Lower leg skin (tissue), 4 donors: ENCODE measurements around the gene DUSP6. TPM values are rescaled to one million over a fixed set of nuclear protein-coding genes. Genes with fewer than 3 reads are reported as not detected.

Source experiments
- DNase-seq, 2 donors: peaks; one replicate each; pipeline ENCODE4 v3.0.0-alpha.2; 2019; ENCODE audit warnings: low spot score in 2 of 2
- H3K4me3 ChIP-seq: fragments of 200-600 bp; sonication (generic); 2 replicates; pipeline ENCODE4 v1.5.1; 2017; ENCODE audit warnings: mild to moderate bottlenecking, low read depth; ENCODE audit not compliant: poor library complexity, severe bottlenecking
- CTCF ChIP-seq, 3 donors: fragments of 450-650 bp; IDR thresholded peaks; one replicate each; pipeline ENCODE4 v1.5.1; 2016; ENCODE audit warnings: antibody characterized with exemption in 3 of 3, mild to moderate bottlenecking in 3 of 3, moderate library complexity in 2 of 3
- POLR2A ChIP-seq, 2 donors: fragments of 450-650 bp; IDR thresholded peaks; one replicate each; pipeline ENCODE4 v1.6.1; 2016 to 2017; ENCODE audit warnings: antibody characterized with exemption in 2 of 2, mild to moderate bottlenecking in 1 of 2, moderate library complexity in 1 of 2
- whole genome bisulfite sequencing, 2 donors: methylation state at CpG; one replicate each; pipeline ENCODE4 v1.1.5; 2018; 5-methylcytosine and 5-hydroxymethylcytosine counted together
- intact Hi-C: fragments of 100-400 bp; cut with DNase I; formaldehyde crosslinking; loops from one replicate; pipeline ENCODE4 v1.15.0; 2023; ENCODE audit warnings: low total_unique reads
- total RNA-seq, 4 donors: library from RNA; depleted of rRNA; stranded (reverse); fragments of >200 nt; gene quantifications; one replicate each; pipeline ENCODE4 v1.1.0, GENCODE V29; 2016

Gene DUSP6
- 10 to 100 TPM; 29.6 to 57.5 (median 41.9) TPM for total RNA-seq

- intact Hi-C loops = loop anchor here (5.0 kb wide), 1 partner anchor 300 kb away; no protein-coding TSS in a partner anchor
- TF ChIP-seq POLR2A (IDR thresholded peaks at IDR 0.05) (peak in 1 of 2 donors; percentile 54), CTCF (IDR thresholded peaks at IDR 0.05) (no peak)
- DNase-seq = peak; percentile 97 to 99
- H3K4me3 ChIP-seq = peak within 1 kb of the TSS; percentile 62
- 1% methylated on average over 34 of the region's 34 CpGs for WGBS, 2 donors
Measured at GRCh38 chr12:89352492-89353187, at the start of gene DUSP6. DUSP6 (minus strand) TSS chr12:89352501; CDS start chr12:89352039, 462 bp downstream.

GRCh38 chr12:89401433-89402058, 49.2 kb upstream of the DUSP6 start:
- intact Hi-C loops = no loop called here
- H3K4me3 ChIP-seq = no peak overlapping the region
- no peak for DNase-seq
- no peak for TF ChIP-seq CTCF (IDR thresholded peaks at IDR 0.05)
- no peak for TF ChIP-seq POLR2A (IDR thresholded peaks at IDR 0.05)
- WGBS, 2 donors = 83 to 86% methylated on average over 3 of the region's 3 CpGs

- no peak for TF ChIP-seq POLR2A (IDR thresholded peaks at IDR 0.05)
- TF ChIP-seq CTCF (IDR thresholded peaks at IDR 0.05) = no peak
- intact Hi-C loops = no loop called here
- DNase-seq = no peak
- WGBS, 2 donors = 75 to 82% methylated on average over 6 of the region's 6 CpGs
- H3K4me3 ChIP-seq = no peak overlapping the region
Measured at GRCh38 chr12:89400415-89400814, 48.1 kb upstream of the DUSP6 start.

- no peak overlapping the region for H3K4me3 ChIP-seq
- TF ChIP-seq POLR2A (IDR thresholded peaks at IDR 0.05) = no peak
- no peak for TF ChIP-seq CTCF (IDR thresholded peaks at IDR 0.05)
- WGBS, 2 donors = 90 to 96% methylated on average over 4 of the region's 4 CpGs
- intact Hi-C loops = no loop called here
- no peak for DNase-seq
Measured at GRCh38 chr12:89395712-89396111, 43.4 kb upstream of the DUSP6 start.

GRCh38 chr12:89393551-89394121, 41.3 kb upstream of the DUSP6 start:
- no peak overlapping the region for H3K4me3 ChIP-seq
- no peak for DNase-seq
- intact Hi-C loops = no loop called here
- WGBS, 2 donors = 57 to 63% methylated on average over 3 of the region's 3 CpGs
- TF ChIP-seq CTCF (IDR thresholded peaks at IDR 0.05) (no peak), POLR2A (IDR thresholded peaks at IDR 0.05) (no peak)
